Measurements from ENCODE around the gene CFAP65.

Gene CFAP65

GRCh38 chr2:219060821-219061791 lies 19.8 kb upstream of the CFAP65 start, which contains the start of gene IHH:
Gene IHH, minus strand, starts transcription at chr2:219060921. Its CDS starts 454 bp downstream, at chr2:219060467.
- DNase-seq (ENCODE audit: low spot score), result no peak

GRCh38 chr2:219059725-219060682 lies 18.7 kb upstream of the CFAP65 start:
- DNase-seq (ENCODE audit: low spot score), result no peak

GRCh38 chr2:219059375-219059724 lies 18.0 kb upstream of the CFAP65 start:
- no peak for DNase-seq (ENCODE audit: low spot score)

- no peak for DNase-seq (ENCODE audit: low spot score)
Observed at GRCh38 chr2:219058541-219059374, 17.4 kb upstream of the CFAP65 start.

- peak; percentile 59 for DNase-seq (ENCODE audit: low spot score)
Observed at GRCh38 chr2:219057709-219058540, 16.6 kb upstream of the CFAP65 start.

GRCh38 chr2:219056896-219057708 lies 15.8 kb upstream of the CFAP65 start:
- DNase-seq (ENCODE audit: low spot score), result no peak

- no peak for DNase-seq (ENCODE audit: low spot score)
Observed at GRCh38 chr2:219056176-219056895, 15.0 kb upstream of the CFAP65 start.

- DNase-seq (ENCODE audit: low spot score), result no peak
Observed at GRCh38 chr2:219054956-219055903, 13.9 kb upstream of the CFAP65 start.

- no peak for DNase-seq (ENCODE audit: low spot score)
Observed at GRCh38 chr2:219049282-219049681, 8.0 kb upstream of the CFAP65 start.

- DNase-seq (ENCODE audit: low spot score), result no peak
Observed at GRCh38 chr2:219045937-219046550, 4.7 kb upstream of the CFAP65 start.

GRCh38 chr2:219042750-219043149 lies 1.4 kb upstream of the CFAP65 start:
- no peak for DNase-seq (ENCODE audit: low spot score)

GRCh38 chr2:219042157-219042556 lies 841 bp upstream of the CFAP65 start:
- no peak for DNase-seq (ENCODE audit: low spot score)

GRCh38 chr2:219038600-219038999 lies 2.7 kb downstream of the CFAP65 start:
- no peak for DNase-seq (ENCODE audit: low spot score)

GRCh38 chr2:219037783-219038499 lies 3.4 kb downstream of the CFAP65 start:
- DNase-seq (ENCODE audit: low spot score), result no peak

GRCh38 chr2:219035942-219036341 lies 5.4 kb downstream of the CFAP65 start:
- no peak for DNase-seq (ENCODE audit: low spot score)

- DNase-seq (ENCODE audit: low spot score), result no peak
Observed at GRCh38 chr2:219034823-219035222, 6.5 kb downstream of the CFAP65 start.
